ENCODE data around the gene FARSB.

The FARSB gene

GRCh38 chr2:222656526-222657446, 894 bp upstream of the FARSB start:
- no peak for DNase-seq

DNA sequence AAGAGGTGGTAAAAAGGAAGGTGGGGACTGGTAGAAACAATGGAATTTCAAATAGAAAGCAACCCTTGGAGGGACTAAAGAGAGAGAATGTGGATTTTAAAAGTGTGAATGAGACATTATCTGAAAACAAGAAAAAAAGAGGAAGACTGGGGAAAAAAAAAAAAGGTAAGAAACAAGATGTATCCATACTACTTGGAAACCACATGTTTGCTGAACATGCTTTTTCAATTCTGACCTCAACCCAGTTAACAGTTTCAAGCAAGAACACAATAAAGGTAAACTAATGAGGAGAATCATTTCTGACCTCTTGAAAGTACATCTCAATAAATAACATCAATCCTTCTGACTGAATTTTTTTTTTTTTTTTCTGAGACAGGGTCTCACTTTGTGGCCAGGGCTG, 2.6 kb downstream of the FARSB start:
- no peak for DNase-seq

DNA sequence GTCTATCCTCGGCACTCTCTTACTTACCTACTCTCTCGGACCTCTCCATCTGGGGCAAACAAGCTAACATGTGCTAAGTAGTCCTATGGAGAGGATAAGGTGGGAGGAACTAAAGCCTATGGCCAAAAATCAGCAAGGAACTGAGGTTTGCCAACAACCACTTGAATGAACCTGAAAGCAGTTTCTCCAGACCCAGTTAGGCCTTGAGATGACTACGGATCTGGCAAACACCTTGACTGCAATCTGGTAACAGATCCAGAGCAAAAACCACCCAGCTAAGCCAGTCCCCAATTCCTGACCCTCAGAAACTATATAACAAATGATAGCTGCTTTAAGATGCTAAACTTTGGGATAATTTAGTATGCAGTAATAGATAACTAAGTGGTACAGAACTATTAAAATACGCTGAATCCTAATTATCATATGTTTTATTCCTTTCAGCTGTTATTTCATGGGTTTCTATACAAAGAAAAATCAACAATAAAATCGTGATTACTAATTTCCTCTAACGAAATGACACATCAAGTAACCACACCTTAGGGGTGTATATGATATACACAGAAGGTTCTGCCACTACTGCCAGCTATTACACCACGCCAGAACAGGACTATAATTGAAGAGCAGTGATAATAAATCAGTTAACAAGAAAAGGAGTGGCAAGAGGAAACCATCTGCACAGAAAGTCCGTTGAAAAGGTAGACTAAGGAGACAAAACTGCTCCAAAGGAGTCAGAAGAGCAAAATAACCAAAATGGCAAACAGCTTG, 3.2 kb downstream of the FARSB start:
- no peak for DNase-seq

DNA sequence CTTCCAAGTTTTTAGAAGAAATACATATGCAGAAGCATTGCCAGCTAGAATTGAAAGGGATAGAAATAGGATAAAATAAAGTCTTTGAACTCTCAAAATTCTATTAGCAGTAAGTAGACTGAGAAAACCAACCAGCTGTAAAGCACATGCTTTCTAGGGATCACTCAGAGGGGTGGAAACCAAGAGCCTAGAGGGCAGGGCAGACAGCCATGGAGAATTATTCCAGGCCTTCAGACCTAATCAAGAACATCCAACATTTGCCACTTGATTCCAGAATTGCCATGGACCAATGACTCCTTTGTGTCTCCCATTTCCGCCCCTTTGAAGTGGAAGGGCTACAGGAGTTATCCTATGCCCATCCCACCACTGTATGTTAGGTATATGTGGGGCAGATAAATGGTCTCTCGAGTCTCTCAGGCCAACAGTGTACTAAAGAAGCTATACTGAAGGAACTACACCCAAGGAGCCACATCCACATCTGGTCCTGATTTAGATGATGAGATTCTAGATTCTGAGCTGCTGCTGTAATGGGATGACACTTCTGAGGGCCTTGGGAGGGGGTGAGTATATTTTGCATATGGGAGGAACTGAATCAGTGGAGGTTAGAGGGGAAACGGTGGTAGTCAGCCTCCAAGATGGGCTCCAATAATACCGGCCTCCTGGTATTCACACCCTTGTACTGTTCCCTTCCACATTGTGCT, 4.0 kb downstream of the FARSB start:
- no peak for DNase-seq

- DNase-seq: no peak
These were observed 6.1 kb downstream of the FARSB start for GRCh38 chr2:222649801-222650200.

GRCh38 chr2:222646008-222646407, 9.9 kb downstream of the FARSB start:
- DNase-seq: no peak

GRCh38 chr2:222643134-222643533, 12.8 kb downstream of the FARSB start:
- no peak for DNase-seq

- no peak for DNase-seq
These were observed 14.6 kb downstream of the FARSB start for GRCh38 chr2:222641336-222641735.

- no peak for DNase-seq
These were observed 18.8 kb downstream of the FARSB start for GRCh38 chr2:222637067-222637466.

- DNase-seq: no peak
These were observed 20.6 kb downstream of the FARSB start for GRCh38 chr2:222635295-222635694.

DNA sequence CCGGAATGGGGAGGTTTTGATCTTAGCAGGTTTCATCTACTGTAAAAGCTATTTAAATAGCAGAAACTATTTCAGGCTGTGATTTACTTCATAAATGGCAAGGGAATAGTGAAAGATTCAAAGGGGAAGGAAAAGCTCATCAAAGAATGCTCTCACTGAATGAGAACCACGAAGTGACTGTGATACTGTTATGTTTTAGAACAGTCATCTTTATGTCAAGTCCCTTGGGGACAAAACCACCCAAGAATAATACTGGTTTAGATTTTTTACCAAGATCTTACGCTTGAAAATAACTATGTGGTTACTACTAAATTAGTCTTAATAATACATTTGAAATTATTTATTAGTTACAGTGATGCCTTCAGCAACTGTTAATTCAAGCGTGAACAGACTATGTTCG, 28.1 kb downstream of the FARSB start:
- no peak for DNase-seq

GRCh38 chr2:222623756-222624309, 32.1 kb downstream of the FARSB start:
- no peak for DNase-seq

DNA sequence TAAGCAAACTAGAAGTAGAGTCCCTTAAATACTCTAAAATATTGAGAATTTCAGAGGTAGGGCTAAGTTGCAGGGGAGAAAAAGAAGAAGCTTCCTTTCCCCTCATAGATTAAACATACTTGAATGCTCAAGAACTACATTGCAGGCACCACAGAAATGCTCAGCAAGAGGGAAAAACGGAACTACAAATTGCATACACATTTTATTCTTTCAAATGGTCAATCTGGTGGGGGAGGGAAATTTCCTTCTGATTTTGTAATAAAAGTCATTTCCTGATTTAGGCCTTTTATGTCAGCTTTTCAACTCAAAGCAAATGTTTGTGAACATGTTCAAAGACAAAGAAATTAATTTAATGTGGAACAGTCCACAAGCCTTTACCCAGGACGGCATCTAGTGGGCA, 33.0 kb downstream of the FARSB start:
- DNase-seq: no peak

DNA sequence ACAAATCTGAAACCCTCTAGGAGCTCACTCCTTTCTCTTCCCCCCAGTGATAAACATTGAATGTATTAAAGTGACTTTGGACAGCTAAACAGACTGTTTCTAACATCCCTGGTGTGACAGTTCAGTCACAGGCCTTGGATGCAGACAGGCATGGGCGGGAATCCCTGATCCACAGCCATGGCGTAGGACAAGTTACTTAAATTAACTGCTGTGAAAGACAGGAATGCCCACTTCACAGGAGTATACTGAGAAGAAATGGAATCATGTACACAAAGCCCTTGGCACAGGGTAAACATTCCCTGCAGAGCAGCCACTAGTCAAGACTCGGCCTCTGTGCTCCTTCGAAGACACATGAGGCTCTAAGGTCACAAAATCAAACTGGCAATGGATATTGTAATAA, 34.0 kb downstream of the FARSB start:
- no peak for DNase-seq

DNA sequence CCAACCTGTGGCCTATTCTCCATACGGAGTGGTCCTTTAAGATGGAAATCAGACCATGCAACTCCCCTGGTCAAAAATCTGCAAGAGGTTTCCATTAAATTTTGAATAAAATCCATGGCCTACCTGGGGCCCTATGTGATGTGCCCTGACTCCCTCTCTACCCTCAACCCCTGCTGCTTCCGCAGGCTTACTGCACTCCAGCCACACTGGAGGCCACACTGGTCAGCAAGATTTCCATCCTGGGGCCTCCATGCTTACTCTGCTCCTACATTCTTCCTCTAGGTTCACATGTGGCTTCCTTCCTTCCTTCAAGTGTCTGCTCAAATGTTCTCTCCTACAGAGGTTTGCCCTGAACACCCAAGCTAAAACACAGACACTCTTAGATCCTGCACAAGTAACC, 40.6 kb downstream of the FARSB start:
- DNase-seq: no peak

DNA sequence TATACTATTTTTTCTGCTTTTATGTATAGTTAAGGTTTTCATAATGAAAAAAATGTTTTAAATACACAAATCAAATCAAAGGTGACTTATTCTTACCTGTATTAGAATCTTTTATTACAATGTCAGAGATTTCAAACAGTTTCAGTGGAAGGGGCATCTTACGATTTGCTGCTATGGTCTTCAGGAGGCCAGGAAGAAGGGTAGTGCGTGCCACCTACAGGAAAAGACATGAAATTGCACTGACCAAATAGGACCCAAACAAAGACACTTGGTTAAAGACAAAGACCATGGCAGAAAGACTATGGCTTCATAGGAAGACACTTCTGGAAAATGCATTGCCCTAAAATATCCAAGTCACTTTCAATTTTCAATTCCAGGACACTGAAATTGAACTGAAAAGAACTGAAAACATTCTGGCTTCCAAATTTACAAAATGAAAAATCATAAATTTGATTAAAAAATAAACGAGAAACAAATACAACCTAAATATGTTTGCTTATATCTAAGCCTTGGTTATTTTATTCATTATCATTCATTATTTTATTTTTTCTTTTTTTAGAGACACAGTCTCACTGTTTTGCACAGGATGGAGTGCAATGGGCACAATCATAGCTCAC, 42.1 kb downstream of the FARSB start:
- no peak for DNase-seq

DNA sequence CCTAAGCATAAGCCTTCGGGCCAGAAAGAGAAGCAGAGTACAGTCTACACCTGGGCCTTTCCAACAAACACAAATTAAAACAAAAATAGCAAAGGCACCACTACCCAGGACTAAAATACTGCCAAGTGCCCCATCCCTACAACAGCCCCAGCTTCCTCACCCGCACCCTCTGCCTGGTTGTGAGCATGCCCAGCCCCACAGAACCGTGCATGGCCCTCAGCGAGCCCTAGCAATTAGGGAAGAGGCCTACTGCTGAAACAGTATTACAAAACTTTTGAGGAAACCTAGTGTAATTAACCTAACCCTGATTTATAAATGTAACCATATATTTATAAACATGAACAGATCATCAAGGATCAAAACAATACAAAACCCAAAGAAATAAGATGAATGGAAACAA, 44.2 kb downstream of the FARSB start:
- DNase-seq: no peak

DNA sequence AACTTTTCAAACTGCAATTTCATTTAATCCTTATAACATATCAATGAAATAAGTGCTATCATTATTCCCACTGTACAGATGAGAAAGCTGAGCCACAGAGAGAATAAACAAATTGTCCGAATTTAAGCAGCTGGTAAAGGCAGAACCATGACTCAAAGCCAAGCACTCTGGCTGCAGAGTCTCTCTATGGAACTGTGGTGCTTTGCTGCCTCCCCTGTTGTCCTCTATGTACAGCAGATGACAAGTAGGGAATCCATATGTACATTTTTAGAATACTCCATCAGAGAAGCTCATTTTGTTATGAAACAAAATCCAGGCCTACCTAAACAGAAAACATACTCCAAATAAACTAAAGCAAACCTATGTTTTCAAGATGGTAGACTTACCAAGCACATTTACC, 45.1 kb downstream of the FARSB start:
- no peak for DNase-seq

- DNase-seq: no peak
These were observed 46.5 kb downstream of the FARSB start for GRCh38 chr2:222609381-222609780.

GRCh38 chr2:222608081-222608480, 47.8 kb downstream of the FARSB start:
- DNase-seq: no peak

- no peak for DNase-seq
These were observed 49.6 kb downstream of the FARSB start for GRCh38 chr2:222606306-222606705.

DNA sequence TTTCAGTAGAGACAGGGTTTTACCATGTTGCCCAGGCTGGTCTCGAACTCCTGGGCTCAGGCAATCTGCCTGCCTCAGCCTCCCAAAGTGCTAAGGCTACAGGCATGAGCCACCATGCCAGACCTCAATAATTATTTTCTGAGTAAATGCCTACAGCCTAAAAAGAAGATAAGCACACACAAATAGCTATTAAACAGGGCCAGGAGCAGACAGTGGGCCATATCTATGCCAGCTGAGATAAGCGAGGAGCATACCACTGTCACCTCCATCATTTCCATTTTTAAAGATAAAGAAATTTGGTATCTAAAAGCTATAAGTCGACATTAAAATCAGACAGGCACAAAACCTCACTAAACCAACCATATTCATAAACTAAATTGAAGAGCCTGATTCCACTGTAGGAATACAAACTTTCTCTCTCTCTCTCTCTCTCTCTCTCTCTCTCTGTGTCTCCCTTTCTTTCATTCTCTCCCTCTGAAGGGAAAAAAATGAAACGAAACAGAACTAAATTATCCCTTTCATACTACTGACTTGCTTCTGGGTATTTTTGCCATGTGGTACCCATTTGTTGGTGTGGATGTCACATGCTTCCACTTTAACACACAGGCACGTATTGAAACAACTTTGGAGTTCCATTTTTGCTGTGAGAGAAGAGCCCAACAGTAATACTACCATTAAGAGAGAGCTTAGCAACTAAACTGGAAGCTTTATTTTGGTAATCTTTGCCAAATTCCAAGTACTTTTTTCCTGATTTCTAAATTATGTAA, 51.0 kb downstream of the FARSB start:
- no peak for DNase-seq

Measured in T1000 (cell line).